ENCODE data around the gene ZNF536. TPM values are rescaled to one million over a fixed set of nuclear protein-coding genes. Genes with fewer than 3 reads are reported as not detected.
A peak's percentile ranks its signal among the peaks of the same experiment; 100 is the strongest.

ZNF536 gene
- total RNA-seq, 6 experiments from 2014 or later = 0.25 TPM; not detected in 5

GRCh38 chr19:30356951-30357579 is 15.1 kb upstream of the ZNF536 start:
- Histone ChIP-seq H3K4me1 (no peaks in the 10 kb centered on the region), H3K9me3 (no peaks in the 10 kb centered on the region), H3K4me3 (no peak overlapping the region), H3K36me3 (no peaks in the 10 kb centered on the region), H3K27me3 (no peaks in the 10 kb centered on the region), H3K27ac (no peak overlapping the region)
- WGBS (ENCODE audit: insufficient coverage, low coverage, low lambda C conversion rate, missing lambda C conversion rate) = 60% methylated on average over 7 of the region's 11 CpGs
- DNase-seq = peak in 1 of 3 donors; percentile 15
- no peak for ATAC-seq
- intact Hi-C loops (cut with DNase I) = no loop called here
- TF ChIP-seq POLR2A (IDR thresholded peaks at IDR 0.05) (no peak), CTCF (IDR thresholded peaks at IDR 0.05) (no peak)

DNA sequence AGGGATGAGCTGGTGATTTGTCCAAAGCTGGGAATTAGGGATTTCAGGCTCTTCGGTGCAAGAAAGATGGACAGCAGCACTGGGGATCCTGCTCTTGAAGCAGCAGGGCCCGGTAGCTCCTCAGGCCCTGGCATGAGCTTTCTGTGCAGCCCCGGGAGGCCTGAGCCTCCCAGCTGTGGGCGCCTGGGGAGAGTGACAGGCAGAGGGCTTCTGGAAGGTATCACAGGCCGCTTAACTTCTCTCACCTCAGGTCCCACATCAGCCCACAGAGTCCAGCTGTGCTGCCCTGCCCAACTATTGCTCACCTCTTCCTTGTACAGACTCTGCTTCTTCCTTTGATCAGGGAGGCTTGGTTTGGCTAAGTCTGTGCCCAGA is 14.6 kb upstream of the ZNF536 start:
- WGBS (ENCODE audit: insufficient coverage, low coverage, low lambda C conversion rate, missing lambda C conversion rate) = no CpG with 5 or more reads among the region's 5 CpGs
- intact Hi-C loops (cut with DNase I) = no loop called here
- H3K9me3 ChIP-seq = no peaks in the 10 kb centered on the region
- peak in 1 of 3 donors; percentile 14 for DNase-seq
- H3K27me3 ChIP-seq = no peaks in the 10 kb centered on the region
- TF ChIP-seq CTCF (IDR thresholded peaks at IDR 0.05) (no peak), POLR2A (IDR thresholded peaks at IDR 0.05) (no peak)
- ATAC-seq = no peak
- no peaks in the 10 kb centered on the region for H3K4me1 ChIP-seq
- H3K27ac ChIP-seq = no peak overlapping the region
- H3K36me3 ChIP-seq = no peaks in the 10 kb centered on the region
- no peak overlapping the region for H3K4me3 ChIP-seq

DNA sequence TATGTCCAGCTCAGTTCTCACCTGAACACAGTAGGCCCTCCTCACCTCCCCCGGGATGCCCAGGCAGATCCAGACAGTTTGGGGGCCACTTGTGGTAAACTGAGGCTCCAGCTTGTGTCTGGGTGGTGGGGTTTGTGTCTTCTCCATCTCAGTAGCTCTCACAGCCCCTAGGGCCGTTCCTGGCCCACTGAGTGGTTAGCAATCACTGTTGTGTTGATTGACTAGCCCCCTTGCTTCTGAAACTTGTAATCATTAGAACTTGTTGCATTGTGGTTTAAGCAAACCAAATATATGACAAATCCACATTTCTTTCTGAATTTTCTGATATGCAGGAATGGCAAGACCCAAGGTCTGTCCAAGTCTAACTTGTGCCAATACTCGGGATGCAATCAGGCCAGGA is 13.9 kb upstream of the ZNF536 start:
- intact Hi-C loops (cut with DNase I) = no loop called here
- no peak for ATAC-seq
- H3K27me3 ChIP-seq = no peaks in the 10 kb centered on the region
- WGBS (ENCODE audit: insufficient coverage, low coverage, low lambda C conversion rate, missing lambda C conversion rate) = 50% methylated on average over 1 of the region's 3 CpGs
- no peak overlapping the region for H3K4me3 ChIP-seq
- no peaks in the 10 kb centered on the region for H3K4me1 ChIP-seq
- H3K27ac ChIP-seq = no peak overlapping the region
- H3K36me3 ChIP-seq = no peaks in the 10 kb centered on the region
- TF ChIP-seq CTCF (IDR thresholded peaks at IDR 0.05) = no peak
- TF ChIP-seq POLR2A (IDR thresholded peaks at IDR 0.05) = no peak
- no peaks in the 10 kb centered on the region for H3K9me3 ChIP-seq
- DNase-seq = peak in 1 of 3 donors; percentile 21

DNA sequence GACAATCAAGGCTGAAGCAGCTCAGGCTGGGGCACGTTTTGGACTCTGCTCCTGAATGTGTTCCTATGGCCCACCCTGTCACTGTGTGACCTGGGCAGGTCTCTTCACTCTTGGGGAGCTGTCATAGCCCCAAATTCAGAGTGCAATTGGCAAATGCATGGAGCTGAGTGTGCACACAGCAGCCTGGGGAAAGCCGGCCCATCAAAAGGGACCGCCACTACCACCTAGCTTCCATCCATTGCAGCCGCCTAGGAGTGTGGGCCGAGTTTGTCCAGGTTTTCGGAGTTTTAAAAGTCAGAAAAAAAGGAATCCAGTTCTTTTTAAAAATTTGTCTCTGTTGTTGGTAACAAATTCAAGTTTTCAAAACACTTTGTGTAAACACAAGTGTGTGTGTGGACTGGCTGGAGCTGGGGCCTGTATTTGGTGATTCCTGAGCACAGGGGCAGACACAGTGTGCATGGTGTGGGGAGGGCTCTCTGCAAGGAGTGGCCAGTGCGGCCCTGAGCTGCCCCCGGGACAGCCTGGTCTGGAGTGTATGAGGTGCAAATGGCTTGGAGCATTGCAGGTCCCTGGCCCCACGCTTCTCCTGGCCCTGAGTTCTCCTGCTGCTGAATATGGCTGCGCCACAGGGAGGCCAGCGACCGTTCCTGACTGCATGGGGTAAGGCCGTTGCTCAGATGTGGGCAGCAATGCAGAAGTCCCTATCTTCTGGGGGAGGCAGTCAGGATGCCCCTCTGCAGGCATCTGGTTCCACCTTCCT is 13.2 kb upstream of the ZNF536 start:
- no peaks in the 10 kb centered on the region for H3K36me3 ChIP-seq
- TF ChIP-seq POLR2A (IDR thresholded peaks at IDR 0.05) (no peak), CTCF (IDR thresholded peaks at IDR 0.05) (no peak)
- ATAC-seq (no peak), DNase-seq (peak in 1 of 3 donors; percentile 20)
- intact Hi-C loops (cut with DNase I) = no loop called here
- H3K27ac ChIP-seq = no peak overlapping the region
- H3K9me3 ChIP-seq = no peaks in the 10 kb centered on the region
- H3K27me3 ChIP-seq = no peaks in the 10 kb centered on the region
- 72% methylated on average over 6 of the region's 13 CpGs for WGBS (ENCODE audit: insufficient coverage, low coverage, low lambda C conversion rate, missing lambda C conversion rate)
- no peaks in the 10 kb centered on the region for H3K4me1 ChIP-seq
- H3K4me3 ChIP-seq = no peak overlapping the region

All from right lobe of liver (tissue), 6 donors.